KMS-11 (cell line): ENCODE data around the gene STX18.

Experiments used
- H2AFZ ChIP-seq: fragments of 200-600 bp; sonication (generic); 2 replicates; pipeline ENCODE4 v1.6.1; 2016; ENCODE audit warnings: antibody characterized with exemption, mixed run types, low read depth
- H3K27ac ChIP-seq: fragments of 200-600 bp; sonication (generic); 2 replicates; pipeline ENCODE4 v1.6.1; 2016; ENCODE audit warnings: mild to moderate bottlenecking, mixed run types
- H3K27me3 ChIP-seq: fragments of 200-600 bp; sonication (generic); 2 replicates; pipeline ENCODE4 v1.6.1; 2017; ENCODE audit warnings: mild to moderate bottlenecking, low read depth, mixed run types, moderate library complexity; ENCODE audit not compliant: insufficient read depth
- H3K36me3 ChIP-seq: fragments of 200-600 bp; sonication (generic); 2 replicates; pipeline ENCODE4 v1.6.1; 2017; ENCODE audit warnings: mild to moderate bottlenecking, mixed run types; ENCODE audit not compliant: insufficient read depth
- H3K4me1 ChIP-seq: fragments of 200-600 bp; sonication (generic); 2 replicates; pipeline ENCODE4 v1.6.1; 2016; ENCODE audit warnings: mild to moderate bottlenecking, low read depth, mixed run types; ENCODE audit not compliant: poor library complexity, severe bottlenecking
- H3K4me2 ChIP-seq: fragments of 200-600 bp; sonication (generic); 2 replicates; pipeline ENCODE4 v1.7.0; 2016; ENCODE audit warnings: mild to moderate bottlenecking, mixed run types
- H3K4me3 ChIP-seq: fragments of 200-600 bp; sonication (generic); IDR thresholded peaks from 2 replicates; pipeline ENCODE4 v1.6.1; 2017; ENCODE audit warnings: low read depth, low read length, mixed read lengths; ENCODE audit not compliant: insufficient read depth
- H3K79me2 ChIP-seq: fragments of 200-600 bp; sonication (generic); 2 replicates; pipeline ENCODE4 v1.6.1; 2016; ENCODE audit warnings: low read depth, mixed run types; ENCODE audit not compliant: insufficient read depth
- H3K9ac ChIP-seq: fragments of 200-600 bp; sonication (generic); 2 replicates; pipeline ENCODE4 v1.6.1; 2016; ENCODE audit warnings: mild to moderate bottlenecking, mixed run types
- H4K20me1 ChIP-seq: fragments of 200-600 bp; sonication (generic); 2 replicates; pipeline ENCODE4 v1.6.1; 2016; ENCODE audit warnings: mild to moderate bottlenecking, mixed run types; ENCODE audit not compliant: insufficient read depth
- TF ChIP-seq, protein P1 (sequence below): fragments of 200-600 bp; sonication (generic); conservative IDR thresholded peaks from 2 replicates; pipeline ENCODE4 v1.6.1; 2017; ENCODE audit warnings: low read depth, mild to moderate bottlenecking, antibody characterized with exemption, low read length, moderate library complexity, mixed read lengths

Gene STX18

DNA sequence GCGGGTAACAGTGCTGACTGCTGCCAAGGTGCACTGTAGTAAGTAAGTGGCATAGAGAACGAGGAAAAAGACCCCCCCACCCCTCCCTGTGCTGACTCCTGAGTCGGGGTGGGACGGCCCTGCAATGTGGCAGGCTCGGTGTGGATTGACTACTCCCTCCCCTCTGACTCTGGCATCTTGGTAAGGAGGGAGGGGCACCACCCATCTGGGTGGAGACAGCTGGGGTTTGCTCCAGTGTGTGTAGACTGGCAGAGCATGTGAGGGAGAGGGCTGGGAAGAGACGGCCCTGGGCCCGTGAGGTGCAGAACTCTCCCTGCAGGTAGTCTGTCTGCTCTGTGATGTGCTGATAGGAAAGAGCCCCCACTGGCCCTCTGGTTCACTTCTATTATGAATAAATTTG is 124.0 kb downstream of the STX18 start:
- TF ChIP-seq, protein P1, sequence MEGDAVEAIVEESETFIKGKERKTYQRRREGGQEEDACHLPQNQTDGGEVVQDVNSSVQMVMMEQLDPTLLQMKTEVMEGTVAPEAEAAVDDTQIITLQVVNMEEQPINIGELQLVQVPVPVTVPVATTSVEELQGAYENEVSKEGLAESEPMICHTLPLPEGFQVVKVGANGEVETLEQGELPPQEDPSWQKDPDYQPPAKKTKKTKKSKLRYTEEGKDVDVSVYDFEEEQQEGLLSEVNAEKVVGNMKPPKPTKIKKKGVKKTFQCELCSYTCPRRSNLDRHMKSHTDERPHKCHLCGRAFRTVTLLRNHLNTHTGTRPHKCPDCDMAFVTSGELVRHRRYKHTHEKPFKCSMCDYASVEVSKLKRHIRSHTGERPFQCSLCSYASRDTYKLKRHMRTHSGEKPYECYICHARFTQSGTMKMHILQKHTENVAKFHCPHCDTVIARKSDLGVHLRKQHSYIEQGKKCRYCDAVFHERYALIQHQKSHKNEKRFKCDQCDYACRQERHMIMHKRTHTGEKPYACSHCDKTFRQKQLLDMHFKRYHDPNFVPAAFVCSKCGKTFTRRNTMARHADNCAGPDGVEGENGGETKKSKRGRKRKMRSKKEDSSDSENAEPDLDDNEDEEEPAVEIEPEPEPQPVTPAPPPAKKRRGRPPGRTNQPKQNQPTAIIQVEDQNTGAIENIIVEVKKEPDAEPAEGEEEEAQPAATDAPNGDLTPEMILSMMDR = no peak
- no peak overlapping the region for H3K4me3 ChIP-seq
- H3K36me3 ChIP-seq = no peaks in the 10 kb centered on the region
- no peaks in the 10 kb centered on the region for H3K4me1 ChIP-seq
- no peak overlapping the region for H3K9ac ChIP-seq
- H2AFZ ChIP-seq = no peak overlapping the region
- H3K79me2 ChIP-seq = no peaks in the 10 kb centered on the region
- no peak overlapping the region for H3K4me2 ChIP-seq
- H4K20me1 ChIP-seq = no peaks in the 10 kb centered on the region
- H3K27ac ChIP-seq = no peak overlapping the region
- no peaks in the 10 kb centered on the region for H3K27me3 ChIP-seq

DNA sequence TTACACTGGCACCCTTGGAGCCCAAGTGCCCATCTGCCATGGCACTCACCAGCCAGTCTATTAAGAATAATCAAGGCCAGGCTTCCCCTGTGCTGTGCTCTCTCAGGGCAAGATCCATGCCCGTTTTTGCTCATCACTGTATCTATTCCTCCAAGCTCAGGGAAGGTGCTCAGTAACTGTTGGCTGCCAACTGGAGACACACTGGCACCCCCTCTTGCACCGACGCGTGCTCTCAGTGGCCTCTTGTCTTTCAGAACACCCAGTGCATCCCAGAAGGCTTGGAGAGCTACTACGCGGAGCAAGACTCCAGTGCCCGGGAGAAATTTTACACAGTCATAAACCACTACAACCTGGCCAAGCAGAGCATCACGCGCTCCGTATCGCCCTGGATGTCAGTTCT is 124.9 kb downstream of the STX18 start:
- H3K27me3 ChIP-seq = no peaks in the 10 kb centered on the region
- no peak overlapping the region for H3K27ac ChIP-seq
- H3K79me2 ChIP-seq = no peaks in the 10 kb centered on the region
- H3K4me1 ChIP-seq = no peaks in the 10 kb centered on the region
- H3K36me3 ChIP-seq = no peaks in the 10 kb centered on the region
- no peaks in the 10 kb centered on the region for H4K20me1 ChIP-seq
- no peak overlapping the region for H2AFZ ChIP-seq
- TF ChIP-seq, protein P1 = no peak
- H3K4me2 ChIP-seq = no peak overlapping the region
- H3K4me3 ChIP-seq = no peak overlapping the region
- H3K9ac ChIP-seq = no peak overlapping the region

DNA sequence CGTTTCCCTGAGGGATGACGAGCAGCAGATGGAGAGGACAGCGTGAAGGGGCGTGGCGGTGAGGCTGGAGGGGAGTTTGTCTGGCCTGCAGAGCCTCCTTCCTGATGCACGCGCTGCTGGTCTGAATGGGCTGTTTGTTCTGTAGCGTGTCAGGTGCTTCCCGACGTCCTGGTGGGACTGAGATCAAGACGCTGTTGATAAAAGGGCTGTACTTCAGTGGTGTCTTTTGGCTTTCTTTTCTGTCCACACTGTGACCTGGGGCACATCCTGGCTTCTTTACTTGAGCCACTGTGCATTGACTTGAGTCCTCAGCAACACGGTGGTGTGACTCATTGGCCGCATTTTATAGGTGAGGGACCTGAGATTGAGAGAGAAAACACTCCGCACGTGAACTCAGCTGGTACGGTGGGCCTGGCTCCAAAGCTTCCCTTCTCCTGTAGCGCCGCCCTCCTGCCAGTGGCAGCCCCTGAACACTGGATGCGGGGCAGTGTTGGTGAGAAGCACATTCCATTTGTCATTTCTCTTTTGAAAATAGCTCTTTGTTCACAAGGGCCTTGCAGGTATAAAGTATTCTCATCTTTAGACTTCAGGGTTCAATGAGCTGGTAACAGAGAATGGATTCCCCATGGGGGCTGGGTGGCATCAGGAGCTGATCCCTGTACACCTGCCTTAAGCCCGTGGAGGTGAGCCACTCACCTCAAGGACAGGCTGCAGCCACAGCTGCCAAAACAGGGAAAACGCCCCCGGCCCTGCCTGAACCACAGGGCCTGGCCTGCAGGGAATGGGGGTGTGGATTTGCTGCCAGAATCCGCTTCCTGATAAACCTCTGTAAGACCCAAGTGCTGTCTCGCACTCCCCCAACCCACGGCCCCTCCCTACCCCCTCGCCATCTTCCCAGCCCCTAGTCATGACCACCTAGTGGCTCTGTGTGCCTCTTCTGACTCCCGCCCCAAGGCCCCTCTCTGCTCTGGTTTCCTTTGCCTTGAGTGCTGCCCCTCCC is 125.7 kb downstream of the STX18 start:
- Histone ChIP-seq H4K20me1 (no peaks in the 10 kb centered on the region), H2AFZ (no peak overlapping the region), H3K4me1 (no peaks in the 10 kb centered on the region), H3K27ac (no peak overlapping the region), H3K4me2 (no peak overlapping the region), H3K27me3 (no peaks in the 10 kb centered on the region), H3K9ac (no peak overlapping the region), H3K36me3 (no peaks in the 10 kb centered on the region), H3K79me2 (no peaks in the 10 kb centered on the region), H3K4me3 (no peak overlapping the region)
- TF ChIP-seq, protein P1 = no peak

DNA sequence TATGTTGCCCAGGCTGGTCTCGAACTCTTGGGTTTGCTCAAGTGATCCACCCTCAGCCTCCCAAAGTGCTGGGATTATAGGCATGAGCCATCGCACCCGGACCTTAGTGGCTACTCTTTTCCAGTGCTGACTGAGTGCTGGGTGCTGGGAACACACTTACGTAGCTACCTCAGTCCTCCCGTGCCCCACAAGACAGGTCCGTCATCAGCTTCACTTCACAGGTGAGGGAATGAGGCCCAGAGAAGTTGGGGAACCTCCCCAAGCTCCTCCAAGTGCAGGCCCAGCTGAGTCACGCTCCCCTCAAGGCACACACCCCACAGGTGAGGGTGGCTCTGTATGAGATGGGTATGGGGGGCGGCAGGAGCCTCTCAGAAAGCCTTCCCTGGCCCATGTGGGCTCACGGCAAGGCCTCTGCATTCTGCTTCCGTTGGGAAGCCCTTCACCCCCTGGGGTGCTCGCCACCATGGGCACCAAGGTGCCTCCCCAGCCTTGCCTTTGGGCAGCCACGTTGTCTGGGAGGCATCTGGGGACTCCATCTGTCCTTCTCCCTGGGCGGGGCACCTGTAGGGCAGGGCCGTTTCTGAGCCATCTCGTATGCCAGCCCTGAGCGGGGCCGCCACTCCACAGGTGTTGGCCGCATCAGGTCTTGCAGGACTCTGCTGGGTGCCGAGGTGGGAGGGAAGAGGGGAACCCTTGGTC is 126.6 kb downstream of the STX18 start:
- Histone ChIP-seq H3K4me3 (no peak overlapping the region), H3K27me3 (no peaks in the 10 kb centered on the region), H3K9ac (no peak overlapping the region), H4K20me1 (no peaks in the 10 kb centered on the region), H3K4me2 (no peak overlapping the region), H3K79me2 (no peaks in the 10 kb centered on the region), H2AFZ (no peak overlapping the region), H3K27ac (no peak overlapping the region), H3K36me3 (no peaks in the 10 kb centered on the region), H3K4me1 (no peaks in the 10 kb centered on the region)
- TF ChIP-seq, protein P1 = no peak
